Embryonic facial prominence (tissue), 1 donor: ENCODE data around the gene PCED1B.

Source experiments
- DNase-seq: peaks from one replicate; pipeline ENCODE4 v3.0.0-alpha.2; 2016; ENCODE audit errors: extremely low spot score

Gene PCED1B

GRCh38 chr12:47120736-47121135 lies 41.3 kb downstream of the PCED1B start:
- DNase-seq, result no peak

GRCh38 chr12:47121146-47121545 lies 41.7 kb downstream of the PCED1B start:
- no peak for DNase-seq

- DNase-seq, result no peak
Measured at GRCh38 chr12:47122602-47123001, 43.2 kb downstream of the PCED1B start.

GRCh38 chr12:47123730-47124129 lies 44.3 kb downstream of the PCED1B start:
- DNase-seq, result no peak

GRCh38 chr12:47124451-47124850 lies 45.0 kb downstream of the PCED1B start:
- DNase-seq, result no peak

- DNase-seq, result no peak
Measured at GRCh38 chr12:47126246-47126645, 46.8 kb downstream of the PCED1B start.

GRCh38 chr12:47131011-47131410 lies 51.6 kb downstream of the PCED1B start:
- no peak for DNase-seq

- no peak for DNase-seq
Measured at GRCh38 chr12:47134005-47134404, 54.6 kb downstream of the PCED1B start.

- no peak for DNase-seq
Measured at GRCh38 chr12:47135578-47135977, 56.2 kb downstream of the PCED1B start.

GRCh38 chr12:47139000-47139681 lies 59.7 kb downstream of the PCED1B start:
- no peak for DNase-seq

- DNase-seq, result no peak
Measured at GRCh38 chr12:47141459-47141858, 62.0 kb downstream of the PCED1B start.

GRCh38 chr12:47144769-47145168 lies 65.3 kb downstream of the PCED1B start:
- no peak for DNase-seq

GRCh38 chr12:47145188-47145587 lies 65.8 kb downstream of the PCED1B start:
- DNase-seq, result no peak

GRCh38 chr12:47147739-47148138 lies 68.3 kb downstream of the PCED1B start:
- no peak for DNase-seq

- no peak for DNase-seq
Measured at GRCh38 chr12:47149146-47149545, 69.7 kb downstream of the PCED1B start.

- no peak for DNase-seq
Measured at GRCh38 chr12:47152095-47152494, 72.7 kb downstream of the PCED1B start.

- no peak for DNase-seq
Measured at GRCh38 chr12:47155457-47156166, 76.2 kb downstream of the PCED1B start.

- DNase-seq, result no peak
Measured at GRCh38 chr12:47156167-47156736, 76.8 kb downstream of the PCED1B start.

- no peak for DNase-seq
Measured at GRCh38 chr12:47158792-47159191, 79.4 kb downstream of the PCED1B start.

- no peak for DNase-seq
Measured at GRCh38 chr12:47159348-47159747, 79.9 kb downstream of the PCED1B start.

- DNase-seq, result no peak
Measured at GRCh38 chr12:47160316-47161244, 81.2 kb downstream of the PCED1B start.

GRCh38 chr12:47164116-47164515 lies 84.7 kb downstream of the PCED1B start:
- no peak for DNase-seq
